SH-SY5Y (cell line): ENCODE data around the gene TRIM24.

Experiments
- GATA2 ChIP-seq: IDR thresholded peaks from 2 replicates; pipeline ENCODE4 v1.6.1; 2011; ENCODE audit warnings: mild to moderate bottlenecking, low read depth, low read length
- GATA3 ChIP-seq: IDR thresholded peaks from 2 replicates; pipeline ENCODE4 v1.6.1; 2011; ENCODE audit warnings: low read depth, mild to moderate bottlenecking, low read length, moderate library complexity

Gene TRIM24

DNA sequence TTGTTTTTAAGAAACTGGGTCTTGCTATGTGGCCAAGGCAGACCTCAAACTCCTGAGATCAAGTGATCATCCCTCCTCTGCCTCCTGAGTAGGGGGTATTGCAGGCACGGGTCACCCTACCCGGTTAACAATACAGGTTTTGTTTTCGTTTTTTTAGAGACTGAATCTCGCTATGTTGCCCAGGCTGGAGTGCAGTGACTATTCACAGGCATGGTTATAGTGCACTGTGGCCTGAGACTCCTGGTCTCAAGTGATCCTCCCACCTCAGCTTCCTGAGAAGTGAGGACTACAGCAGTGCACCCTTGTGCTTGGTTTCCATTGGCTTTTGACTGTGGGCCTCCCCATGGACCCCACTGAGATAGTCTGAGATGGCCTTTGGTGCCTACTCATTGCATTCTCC lies 3.8 kb upstream of the TRIM24 start:
- TF ChIP-seq GATA2 (no peak), GATA3 (no peak)

DNA sequence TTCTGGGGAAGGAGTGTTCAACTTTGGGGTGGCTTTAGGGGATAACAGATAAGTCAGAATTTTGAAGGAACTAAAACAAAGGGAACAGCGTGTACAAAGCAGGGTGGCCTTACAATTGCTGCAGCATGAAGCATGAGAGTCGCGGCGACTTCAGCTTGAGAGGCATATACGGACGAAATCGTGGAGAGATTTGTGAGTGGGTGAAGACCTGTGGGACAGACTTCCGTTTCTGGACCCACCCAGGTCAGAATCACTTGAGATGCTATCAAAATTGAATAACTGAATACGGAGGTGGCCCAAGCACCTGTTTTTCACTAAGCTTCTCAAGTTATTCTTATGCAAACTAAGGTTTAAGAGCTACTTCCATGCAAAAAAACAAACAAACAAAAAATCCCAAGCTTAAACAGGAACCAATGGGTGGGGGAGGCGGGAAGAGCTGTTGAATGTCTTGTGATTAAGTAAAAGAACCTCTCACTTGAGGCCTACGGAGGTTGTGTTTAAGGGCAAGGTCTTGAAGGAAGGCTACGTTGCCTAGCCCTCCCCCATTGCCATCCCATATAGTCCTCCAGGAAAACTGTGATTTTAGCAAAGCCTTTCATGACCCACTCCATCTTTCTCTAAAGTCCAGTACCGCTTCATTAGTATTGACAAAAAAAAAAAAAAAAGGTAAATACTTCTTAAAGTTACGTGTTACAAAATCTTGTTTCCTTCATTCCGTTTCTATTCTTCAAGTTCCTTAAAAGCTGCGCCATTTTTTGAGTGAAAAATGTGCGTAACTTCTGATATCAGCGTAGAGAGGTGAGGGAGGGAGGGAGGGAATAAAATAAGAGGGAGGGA lies 1.3 kb upstream of the TRIM24 start:
- TF ChIP-seq GATA2 (no peak), GATA3 (no peak)

DNA sequence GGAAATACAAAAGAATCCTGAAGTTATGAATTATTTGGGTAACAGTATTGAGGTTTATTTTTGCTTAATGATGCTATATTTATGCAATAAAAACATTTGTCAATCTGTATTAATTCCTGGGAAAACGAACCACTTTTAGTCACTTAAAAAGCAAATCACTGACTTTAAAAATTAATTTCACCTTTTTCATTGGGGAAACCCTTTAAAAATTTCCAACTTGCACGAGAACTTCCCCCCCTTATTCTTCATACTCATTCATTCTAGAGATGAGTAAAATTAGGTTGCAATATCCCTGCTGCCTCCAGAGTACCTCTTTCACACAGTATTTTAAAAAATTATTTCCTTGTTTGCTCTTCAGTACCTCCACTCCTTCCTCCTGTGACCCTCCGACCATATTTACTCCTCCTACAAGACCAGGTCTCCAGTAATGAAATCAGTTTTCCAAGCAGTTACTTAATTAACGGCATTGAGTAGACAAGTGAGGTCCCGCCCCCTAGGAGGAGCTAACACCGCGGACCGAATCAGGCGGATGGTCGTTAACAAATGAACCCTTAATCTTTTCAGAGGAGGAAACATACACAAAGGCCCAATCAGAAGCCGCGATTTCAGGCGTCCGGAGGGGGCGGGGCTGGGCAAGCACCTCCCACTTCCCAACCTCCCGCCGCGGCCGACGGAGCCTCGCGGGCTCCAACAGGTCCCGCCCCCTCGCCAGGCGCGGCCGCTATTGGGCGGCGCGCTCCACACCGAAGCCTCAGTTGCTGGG lies 465 bp upstream of the TRIM24 start:
- TF ChIP-seq GATA2, result no peak
- no peak for TF ChIP-seq GATA3

DNA sequence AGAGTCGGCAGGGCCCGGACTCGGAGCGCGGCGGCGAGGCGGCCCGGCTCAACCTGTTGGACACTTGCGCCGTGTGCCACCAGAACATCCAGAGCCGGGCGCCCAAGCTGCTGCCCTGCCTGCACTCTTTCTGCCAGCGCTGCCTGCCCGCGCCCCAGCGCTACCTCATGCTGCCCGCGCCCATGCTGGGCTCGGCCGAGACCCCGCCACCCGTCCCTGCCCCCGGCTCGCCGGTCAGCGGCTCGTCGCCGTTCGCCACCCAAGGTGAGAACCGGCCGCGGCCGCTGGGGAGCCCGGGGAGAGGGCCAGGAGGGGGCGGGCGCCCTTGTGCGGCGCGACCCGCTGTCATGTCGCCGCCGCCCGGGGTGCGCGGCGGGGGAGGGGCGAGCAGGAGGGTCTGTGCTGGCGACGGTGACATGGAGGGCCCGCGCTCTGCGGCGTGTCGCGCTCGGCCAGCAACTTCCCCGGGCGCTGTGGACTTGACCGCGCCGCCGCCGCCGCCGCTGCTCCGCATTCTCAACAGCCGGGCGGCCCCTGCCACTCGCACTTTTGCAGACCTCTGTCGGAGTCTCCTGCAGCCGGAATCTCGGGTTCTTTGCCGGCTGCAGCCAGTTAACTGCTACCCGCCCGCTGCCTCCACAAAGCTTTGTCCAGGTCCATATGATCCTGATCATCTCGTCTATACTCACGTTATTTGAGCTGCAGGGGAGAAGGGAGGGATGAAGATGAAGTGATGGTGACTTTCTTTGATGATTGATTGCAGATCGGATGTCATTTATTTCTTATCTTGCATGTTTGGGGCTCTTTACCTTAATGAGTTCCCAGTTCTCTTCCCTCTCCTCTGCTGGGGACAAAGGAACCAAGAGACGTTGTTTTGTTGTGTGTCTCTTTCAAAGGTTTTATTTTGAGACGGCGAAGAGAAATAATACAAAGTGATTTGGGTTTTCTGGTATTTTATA lies 869 bp downstream of the TRIM24 start:
- TF ChIP-seq GATA2, result peak; percentile 32; the same call in 1 of the 2 replicates
- TF ChIP-seq GATA3, result no peak

DNA sequence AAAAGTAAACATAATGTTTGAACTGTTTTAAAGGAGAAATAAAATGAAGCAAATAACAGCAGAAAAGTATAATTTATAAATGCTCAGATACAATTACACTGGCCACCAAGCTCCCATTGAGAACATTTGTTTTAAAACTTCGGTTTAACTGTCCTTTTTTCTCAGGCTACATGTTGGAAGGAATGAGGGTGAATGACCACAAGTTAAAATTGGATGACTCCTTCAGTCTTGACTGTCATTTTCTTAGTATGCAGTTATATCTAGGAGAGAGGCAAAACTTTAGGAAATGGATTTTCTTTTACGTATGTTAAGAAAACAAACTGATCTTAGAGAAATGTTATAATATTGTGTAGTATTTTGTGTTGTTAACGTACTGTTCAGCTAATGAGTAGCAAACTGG lies 5.0 kb downstream of the TRIM24 start:
- TF ChIP-seq GATA3 (no peak), GATA2 (no peak)

DNA sequence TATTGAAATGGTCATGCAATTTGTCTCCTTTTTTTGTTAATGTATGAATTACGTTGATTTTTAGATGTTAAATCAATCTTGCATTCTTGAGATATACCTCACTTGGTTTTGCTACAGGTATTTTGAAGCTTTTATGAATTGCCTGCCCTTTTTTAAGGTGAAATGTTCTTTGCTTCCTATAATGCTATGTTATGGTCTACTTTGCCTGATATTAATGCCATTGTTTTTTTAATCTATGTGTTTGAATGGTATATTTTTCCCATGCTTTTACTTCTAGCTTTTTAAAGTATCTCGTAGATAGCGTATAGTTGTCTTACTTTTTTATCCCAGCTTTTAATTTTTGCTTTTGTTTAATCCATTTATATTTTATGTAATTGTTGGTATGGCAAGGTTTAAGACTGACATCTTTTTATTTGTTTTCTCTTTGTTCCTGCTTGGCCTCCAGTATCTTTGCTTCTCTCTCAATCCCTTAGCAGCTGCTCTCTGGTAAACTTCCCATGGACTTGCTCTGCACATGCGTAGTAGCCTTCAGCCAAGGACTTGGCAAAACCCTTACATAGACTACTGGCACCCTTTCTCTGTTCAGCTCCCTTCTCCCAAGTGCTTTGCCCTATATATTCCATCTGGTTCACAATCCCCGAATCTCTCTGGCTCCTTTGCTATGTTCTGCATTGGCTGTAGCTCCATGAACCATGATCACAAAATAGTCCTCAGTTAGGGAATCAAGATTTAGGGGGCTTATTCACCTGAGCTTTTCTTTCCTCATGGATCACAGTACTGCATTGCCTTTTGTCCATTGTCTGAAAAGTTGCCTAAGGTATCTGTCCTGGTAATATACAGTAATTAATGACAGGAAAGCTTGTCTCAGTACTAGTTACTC lies 8.4 kb downstream of the TRIM24 start:
- TF ChIP-seq GATA2, result no peak
- TF ChIP-seq GATA3, result no peak

DNA sequence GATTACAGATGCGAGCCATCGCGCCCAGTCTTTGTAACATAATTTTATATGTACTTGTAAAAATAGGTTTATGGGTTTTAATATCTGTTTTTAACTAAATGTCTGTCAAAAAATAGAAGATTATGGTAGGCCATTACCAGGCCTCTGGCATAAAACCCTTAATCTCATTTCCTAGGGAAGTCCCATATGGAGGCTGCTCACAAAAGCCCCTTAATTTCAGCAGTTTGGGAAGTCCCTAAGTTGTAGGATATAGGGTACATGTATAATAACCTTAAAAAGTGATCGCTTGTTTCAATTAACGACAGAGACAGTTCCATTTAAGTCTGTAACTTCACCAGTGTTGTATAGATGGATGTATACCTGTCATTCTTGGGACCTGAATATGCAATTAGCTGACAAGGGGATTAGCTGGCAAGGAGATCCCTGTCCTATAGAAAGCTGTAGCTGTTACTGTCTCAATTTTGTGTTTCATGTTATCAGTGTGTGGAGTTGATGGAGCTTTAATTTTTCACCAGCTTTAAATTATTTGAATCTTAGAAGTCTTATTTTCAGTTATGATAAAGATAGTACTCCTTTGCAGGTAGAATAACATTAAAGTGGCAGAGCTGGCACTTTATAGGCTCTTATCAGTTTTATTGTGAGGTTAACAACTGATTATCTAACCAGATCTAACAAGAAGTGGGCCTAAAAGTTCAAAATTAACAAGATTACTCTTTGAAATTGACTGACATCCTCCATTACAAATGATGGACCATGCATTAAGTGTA lies 10.5 kb downstream of the TRIM24 start:
- TF ChIP-seq GATA2 (no peak), GATA3 (no peak)

DNA sequence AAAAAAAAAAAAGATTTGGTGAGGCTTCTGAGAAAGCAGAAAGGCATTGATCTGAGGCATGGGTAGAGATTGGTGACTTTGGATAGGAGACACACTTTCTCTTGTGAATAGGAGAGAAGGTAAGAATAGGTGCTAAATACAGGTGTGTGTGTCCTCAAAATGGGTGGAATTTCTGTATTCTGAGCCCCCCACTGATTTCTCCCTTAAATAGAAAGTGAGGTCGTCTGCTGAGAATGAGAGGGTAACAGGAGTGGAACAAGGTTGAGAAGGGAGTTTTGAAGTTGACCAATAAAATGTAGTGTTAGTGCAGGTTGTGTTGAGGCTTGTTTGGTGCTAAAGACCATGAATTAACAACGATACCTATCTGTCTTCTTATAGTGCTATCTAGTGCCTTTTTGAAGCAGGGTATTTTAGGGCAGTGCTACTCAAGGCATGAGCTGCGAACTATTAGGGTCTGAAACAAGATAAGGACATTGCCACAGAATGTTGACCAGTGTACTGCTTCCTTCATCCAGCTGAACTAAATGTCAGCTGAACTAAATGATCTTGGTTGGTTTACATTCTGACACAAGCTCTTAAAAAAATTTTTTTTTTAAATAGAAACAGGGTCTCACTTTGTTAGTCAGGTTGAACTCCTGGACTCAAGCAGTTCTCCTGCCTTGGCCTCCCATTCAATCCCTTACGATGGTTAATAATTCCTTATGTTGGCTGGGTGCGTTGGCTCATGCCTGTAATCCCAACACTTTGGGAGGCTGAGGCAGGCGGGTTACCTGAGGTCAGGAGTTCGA lies 12.4 kb downstream of the TRIM24 start:
- TF ChIP-seq GATA3, result no peak
- TF ChIP-seq GATA2, result no peak

DNA sequence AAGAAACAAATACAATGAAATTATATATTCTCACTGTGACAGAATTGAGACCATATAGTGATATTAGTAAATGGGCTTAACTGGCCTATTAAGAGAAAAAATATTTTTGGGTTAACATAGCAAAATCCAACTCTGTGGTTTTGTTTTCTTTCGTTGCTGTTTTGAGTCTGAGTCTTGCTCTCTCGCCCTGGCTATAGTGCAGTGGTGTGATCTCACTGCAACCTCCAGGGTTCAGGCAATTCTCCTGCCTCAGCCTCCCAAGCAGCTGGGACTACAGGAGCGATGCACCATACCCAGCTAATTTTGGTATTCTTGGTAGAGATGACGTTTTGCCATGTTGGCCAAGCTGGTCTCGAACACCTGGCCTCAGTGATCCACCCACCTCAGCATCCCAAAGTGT lies 15.3 kb downstream of the TRIM24 start:
- no peak for TF ChIP-seq GATA2
- no peak for TF ChIP-seq GATA3

DNA sequence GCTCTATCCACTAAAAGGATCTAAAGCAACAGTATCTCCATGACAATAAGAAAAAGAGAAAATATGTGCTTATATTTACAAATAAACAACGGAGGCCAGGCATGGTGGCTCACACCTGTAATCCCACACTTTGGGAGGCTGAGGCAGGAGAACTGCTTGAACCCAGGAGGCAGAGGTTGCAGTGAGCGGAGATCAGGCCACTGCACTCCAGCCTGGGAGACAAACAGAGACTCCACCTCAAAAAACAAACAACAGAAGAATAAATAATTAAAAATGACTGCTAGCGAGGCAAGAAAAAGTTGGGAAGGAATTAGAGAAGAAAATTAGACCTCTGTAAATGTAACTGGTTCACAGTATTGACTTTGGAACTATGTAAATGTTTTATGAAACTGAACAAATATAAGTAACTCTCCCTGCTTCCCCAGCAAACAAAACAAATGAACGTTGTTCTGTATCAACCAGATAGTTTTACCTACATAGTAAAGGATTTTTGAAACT lies 17.1 kb downstream of the TRIM24 start:
- no peak for TF ChIP-seq GATA3
- no peak for TF ChIP-seq GATA2

DNA sequence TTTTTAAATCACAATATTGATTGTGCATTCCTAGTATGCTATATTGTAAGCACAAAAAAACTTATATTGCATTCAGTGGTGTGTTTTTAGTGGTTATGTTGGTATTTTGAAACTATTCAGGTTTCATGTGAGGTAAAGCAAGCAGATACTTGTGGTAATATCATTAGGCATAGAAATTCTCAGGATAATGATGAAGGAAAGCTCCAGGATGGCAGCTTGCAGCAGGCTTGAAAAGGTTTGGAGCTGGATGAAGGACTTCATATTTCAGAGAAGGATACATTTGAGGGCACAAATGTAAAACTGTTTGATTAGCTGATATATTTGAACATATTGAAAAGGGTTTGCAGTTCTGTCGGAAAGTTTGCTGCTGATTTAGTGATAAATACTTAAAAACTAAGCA lies 17.5 kb downstream of the TRIM24 start:
- TF ChIP-seq GATA2, result no peak
- no peak for TF ChIP-seq GATA3

DNA sequence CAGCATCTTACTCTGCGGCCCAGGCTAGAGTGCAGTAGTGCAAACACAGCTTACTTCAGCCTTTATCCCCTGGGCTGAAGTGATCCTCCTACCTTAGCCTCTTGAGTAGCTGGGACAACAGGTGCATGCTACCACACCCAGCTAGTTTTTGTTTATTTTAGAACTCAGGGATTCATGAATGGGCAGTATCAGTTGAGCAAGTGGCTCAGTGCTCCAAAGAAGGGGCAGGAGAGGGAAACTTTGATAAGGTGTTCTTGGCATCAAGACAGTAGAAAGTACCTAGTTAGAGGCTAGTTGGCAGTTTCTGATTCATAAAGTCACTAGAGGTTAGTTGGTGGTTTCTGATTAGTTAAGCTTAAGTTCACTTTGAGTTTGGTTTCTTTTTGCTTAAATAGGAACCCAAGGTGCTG lies 18.4 kb downstream of the TRIM24 start:
- TF ChIP-seq GATA3 (no peak), GATA2 (no peak)

DNA sequence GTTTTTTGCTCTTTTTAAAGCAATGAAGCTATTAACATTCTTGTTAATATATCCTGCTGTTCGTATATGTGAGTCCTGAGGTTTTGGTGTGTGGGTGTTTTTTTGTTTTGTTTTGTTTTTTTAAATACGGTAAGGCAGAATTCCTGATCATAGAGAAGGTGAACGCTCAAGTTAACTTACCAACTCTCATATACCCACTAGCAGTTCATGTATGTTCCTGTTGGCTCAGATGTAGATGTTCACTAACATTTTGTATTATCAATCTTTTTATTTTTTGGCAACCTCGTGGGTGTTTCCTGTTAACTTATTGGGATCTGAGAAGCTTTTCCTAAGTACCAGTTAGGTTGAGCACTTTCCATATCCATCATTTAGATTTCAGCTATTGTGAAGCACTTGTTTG lies 20.5 kb downstream of the TRIM24 start:
- no peak for TF ChIP-seq GATA3
- TF ChIP-seq GATA2, result no peak
